Stimulated activated CD8-positive, alpha-beta memory T cell treated with anti-CD3 and anti-CD28 coated beads, Interleukin-2, amount 100 ng/mL, for 48 hours (primary cell): ENCODE results near the gene NOSIP.

Experiments used
- DNase-seq, 2 donors: peaks; one replicate each; pipeline ENCODE4 v3.0.0-alpha.2; 2020; ENCODE audit warnings: low read depth in 2 of 2

NOSIP gene

DNA sequence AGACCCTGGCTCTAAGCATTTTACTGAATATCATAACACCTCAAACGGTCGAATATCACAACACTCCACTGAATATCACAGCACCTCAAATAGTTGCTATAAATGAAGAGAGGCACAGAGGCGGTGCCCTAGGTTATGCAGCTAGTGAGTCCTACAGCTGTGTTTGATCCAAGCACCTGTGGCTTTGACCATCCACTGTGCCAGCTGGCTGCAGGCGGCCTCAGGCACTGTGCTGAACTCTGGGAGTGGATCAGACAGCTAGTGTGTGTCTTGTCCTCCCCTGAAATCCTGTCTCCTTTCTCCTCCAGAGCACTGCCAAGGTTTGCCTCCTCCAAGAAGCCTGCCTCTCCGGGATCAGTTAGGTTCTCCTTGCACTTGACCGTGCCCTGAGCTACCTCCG, 7.3 kb downstream of the NOSIP start:
- DNase-seq, result no peak

DNA sequence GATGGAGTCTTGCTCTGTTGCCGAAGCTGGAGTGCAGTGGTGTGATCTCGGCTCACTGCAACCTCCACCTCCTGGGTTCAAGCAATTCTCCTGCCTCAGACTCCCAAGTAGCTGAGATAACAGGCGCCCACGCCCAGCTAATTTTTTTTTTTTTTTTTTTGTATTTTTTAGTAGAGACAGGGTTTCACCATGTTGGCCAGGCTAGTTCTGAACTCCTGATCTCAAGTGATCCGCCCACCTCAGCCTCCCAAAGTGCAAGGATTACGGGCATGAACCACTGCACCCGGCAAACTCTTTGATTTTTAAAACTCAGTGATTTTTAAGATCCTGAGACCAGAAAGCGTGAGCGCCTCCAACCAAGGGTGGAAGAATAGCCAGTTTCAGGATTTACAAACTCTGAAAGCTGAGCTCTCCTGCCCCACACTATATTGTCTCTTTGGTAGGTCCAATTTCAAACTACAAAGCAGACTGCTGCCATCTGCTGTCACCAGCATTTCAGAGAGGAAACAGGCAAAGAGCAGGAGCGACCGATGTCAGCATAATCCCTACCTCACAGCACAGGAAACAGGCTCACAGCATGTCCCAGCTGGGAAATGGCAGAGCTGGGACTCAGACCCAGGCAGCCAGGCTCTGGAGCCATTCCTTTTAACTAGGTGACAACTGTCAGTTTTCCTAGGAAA, 9.2 kb downstream of the NOSIP start:
- DNase-seq, result no peak

DNA sequence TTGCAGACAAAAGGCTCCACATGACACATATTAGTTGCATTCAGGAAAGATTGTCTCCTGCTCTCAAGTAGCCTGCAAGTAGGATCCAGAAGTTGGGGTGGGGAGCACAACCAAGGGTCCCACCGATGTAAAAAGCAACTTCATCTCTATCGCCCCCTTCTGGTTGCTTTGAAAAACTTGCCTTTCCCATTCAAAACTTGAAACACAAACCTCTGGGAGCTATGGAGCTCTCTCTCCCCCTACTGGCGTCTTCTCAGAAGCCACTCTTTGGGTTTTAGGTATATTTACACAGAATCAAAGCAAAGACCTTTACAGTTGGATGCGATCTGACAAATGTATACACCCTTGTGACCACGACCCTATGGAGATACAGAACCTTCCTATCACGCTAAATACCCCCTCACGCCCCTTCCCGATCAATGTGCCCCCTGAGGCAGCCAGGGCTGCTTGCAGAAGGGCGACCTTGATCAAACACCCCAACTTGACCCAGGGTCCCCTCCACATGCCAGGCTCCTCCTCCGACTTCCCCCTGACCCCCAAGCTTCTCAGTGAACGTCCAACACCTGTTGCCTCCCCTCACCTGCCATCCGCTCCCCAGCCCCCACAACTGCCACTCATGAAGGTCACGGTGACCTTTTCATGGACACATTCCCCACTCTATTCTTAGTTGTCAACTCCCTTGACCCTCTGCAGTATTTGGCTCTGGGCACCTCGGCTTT, 10.1 kb downstream of the NOSIP start:
- no peak for DNase-seq

DNA sequence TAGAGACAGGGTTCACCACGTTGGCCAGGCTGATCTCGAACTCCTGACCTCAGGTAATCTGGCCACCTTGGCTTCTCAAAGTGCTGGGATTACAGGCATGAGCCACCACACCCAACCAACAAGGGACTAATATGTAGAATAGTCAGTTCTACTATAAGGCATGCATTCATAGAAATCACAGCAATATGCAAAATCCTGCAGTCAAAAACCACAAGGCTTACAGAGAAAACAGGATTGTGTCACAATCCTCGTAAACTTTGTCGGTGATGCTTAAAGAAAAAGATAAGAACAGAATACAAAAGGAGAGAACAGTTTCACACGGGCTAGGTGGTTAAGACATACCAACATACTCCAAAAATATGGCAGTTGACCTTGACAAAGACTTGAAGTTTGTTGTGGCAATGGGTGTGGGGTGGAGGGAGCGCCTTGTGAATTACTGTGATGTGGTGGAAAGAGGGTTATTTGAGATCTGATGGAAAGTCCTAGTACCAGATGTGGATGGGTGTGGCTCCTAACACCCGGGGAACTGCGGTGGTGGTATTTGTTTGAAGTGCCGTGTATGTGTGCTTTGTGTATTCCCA, 12.4 kb downstream of the NOSIP start:
- DNase-seq, result no peak

DNA sequence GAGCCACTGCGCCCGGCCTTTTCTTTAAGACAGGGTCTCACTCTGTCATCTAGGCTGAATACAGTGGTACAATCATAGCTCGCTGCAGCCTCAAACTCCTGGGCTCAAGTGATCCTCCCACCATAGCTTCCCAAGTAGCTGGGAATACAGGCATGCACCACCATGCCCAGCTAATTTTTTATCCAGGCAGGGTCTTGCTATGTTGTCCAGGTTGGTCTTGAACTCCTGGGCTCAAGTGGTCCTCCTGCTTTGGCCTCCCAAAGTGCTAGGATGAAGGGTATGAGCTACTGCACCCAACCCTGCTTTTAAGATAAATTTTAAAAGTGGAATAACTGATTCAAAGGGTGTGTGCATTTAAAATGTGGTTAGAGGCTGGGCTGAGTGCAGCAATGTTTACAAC, 14.1 kb downstream of the NOSIP start:
- DNase-seq, result no peak

DNA sequence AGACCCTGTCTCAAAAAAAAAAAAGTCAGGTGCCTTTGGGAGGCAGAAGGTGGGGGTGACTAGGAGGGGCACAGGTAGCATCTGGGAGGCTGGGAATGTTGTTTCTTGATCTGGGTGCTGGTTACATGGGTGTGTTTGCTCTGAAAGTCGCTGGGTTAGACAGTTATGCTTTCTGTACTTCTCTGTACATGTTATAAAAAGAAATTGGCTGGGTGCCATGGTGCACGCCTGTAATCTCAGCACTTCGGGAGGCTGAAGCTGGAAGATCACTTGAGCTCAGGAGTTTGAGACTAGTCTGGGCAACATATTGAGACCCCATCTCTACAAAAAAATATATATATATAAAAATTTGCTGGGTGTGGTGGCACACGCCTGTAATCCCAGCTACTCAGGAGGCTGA, 15.1 kb downstream of the NOSIP start:
- DNase-seq, result no peak

DNA sequence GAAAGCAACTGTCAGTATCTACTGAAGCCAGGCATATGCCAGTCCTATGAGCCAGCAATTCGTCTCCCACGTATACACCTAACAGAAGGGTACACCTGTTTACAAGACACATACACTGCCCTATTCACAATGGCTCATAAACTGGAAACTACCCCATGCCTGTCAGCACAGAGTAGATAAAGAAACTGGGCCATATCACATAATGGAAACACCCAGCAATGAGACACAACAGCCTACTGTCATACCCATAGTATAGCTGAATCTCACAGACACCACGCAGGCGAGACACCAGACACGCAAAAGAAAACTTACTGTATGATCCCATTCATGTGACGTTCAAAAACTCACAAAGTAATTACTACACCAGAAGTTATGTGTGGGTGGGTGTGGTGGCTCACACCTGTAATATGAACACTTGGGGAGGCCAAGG, 15.7 kb downstream of the NOSIP start:
- DNase-seq, result no peak

DNA sequence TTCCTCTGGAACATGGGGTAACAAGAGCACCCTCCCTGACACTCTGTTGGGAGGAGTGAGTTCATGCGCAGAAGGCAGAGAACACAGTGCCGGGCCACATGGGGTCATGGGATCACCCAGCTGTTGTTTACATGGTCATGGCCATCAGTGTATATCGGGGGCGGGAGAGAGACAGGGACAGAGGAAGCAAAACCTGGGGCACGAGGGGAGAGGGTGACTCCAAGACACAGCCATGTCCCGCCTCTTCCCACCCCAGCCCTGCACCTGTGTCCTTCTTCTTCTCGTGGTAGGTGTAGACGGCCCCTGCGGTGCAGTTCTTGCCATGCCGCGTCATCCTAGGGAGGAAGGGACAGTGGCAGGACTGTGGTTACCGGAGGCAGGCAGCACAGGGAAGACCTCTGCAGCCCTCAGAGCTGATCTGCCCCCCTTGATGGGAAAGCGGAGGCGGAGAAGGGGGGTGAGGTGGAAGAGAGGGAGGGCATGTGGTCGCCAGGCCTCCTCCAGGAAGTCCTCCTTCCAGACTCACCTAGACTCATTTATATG, 19.9 kb downstream of the NOSIP start:
- DNase-seq, result no peak

DNA sequence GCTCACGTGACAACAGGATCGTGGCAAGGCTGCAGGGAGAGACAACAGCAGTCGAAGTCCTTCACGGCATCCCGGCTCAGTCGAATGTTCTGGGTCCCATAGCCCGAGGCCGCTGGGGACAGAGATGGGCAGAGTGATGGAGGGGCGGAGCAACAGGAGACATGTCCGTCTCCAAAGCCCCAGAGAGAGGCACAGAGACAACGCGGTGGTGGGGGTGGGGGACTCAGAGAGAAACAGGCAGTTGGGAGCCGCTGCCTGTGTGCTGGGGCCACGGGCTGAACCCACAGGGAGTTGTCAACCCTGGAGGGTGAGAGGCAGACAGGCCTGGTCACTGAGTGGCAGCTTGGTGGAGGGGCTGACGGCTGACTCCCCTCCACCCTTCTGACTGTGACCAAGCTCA, 20.4 kb downstream of the NOSIP start:
- no peak for DNase-seq

DNA sequence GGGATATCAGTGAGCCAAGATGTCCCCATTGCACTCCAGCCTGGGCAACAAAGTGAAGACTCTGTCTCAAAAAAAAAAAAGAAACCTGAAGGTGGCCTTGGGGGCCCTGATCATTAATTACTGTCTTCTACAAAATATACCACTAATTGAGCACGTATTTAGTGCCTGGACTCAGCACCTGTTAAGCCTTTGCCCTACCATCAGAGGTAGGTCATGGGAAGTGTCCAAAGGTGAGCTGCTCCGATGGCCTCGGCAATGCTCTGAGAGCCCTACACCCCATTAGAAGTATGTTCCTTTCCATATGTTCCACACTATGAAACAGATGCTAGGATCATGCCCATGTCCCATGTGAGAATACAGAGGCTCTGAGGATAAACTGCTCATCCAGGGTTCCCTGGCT, 20.9 kb downstream of the NOSIP start:
- no peak for DNase-seq

DNA sequence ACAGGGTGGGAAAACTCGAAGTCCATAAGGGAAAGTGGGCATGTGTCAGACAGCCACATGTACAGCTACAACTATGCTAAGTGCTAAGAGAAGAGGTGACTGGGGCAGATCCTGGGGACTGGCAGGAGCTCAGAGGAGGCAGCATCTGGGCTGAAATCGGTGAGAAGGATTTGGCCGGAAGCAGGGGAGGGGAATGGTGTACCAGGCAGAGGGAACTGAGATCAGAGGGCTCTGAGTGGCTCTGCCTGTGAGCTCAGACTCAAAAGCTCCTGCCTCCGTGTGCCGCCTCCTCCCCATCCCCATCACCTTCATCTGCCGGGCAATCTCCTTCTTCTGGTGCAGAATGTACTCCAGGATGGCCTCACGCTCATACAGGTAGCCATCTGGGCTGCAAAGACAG, 21.8 kb downstream of the NOSIP start:
- DNase-seq, result no peak

DNA sequence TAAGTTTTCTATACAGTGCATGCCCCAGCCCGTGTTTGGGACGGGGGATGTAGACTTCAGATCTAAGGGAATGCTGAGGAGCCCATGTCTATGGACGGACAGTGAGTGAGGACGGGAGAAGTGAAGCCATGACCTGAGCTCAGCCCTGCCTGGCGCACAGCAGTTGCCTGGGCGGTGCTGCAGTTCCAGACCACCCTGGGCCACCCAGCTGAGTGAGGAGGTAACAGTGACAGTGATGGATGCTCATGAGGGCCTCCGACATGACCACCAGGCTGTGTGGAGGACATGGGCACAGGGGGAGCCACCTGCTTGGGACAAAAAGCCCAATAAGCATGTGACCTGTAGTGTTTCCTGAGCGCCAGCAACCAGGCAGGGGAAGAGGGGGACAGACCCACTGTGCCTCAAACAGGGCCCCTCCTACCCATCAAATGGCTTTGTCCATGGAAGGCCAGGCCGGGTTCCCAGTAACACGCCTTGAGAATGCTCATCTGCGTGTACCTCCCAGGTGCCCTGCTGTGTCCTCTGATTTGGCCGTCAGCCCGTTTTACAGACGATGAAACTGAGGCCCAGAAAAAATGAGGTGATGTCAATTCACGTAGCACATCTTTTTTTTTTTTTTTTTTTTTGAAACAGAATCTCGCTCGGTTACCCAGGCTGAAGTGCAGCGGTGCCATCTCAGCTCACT, 22.6 kb downstream of the NOSIP start:
- DNase-seq, result no peak

DNA sequence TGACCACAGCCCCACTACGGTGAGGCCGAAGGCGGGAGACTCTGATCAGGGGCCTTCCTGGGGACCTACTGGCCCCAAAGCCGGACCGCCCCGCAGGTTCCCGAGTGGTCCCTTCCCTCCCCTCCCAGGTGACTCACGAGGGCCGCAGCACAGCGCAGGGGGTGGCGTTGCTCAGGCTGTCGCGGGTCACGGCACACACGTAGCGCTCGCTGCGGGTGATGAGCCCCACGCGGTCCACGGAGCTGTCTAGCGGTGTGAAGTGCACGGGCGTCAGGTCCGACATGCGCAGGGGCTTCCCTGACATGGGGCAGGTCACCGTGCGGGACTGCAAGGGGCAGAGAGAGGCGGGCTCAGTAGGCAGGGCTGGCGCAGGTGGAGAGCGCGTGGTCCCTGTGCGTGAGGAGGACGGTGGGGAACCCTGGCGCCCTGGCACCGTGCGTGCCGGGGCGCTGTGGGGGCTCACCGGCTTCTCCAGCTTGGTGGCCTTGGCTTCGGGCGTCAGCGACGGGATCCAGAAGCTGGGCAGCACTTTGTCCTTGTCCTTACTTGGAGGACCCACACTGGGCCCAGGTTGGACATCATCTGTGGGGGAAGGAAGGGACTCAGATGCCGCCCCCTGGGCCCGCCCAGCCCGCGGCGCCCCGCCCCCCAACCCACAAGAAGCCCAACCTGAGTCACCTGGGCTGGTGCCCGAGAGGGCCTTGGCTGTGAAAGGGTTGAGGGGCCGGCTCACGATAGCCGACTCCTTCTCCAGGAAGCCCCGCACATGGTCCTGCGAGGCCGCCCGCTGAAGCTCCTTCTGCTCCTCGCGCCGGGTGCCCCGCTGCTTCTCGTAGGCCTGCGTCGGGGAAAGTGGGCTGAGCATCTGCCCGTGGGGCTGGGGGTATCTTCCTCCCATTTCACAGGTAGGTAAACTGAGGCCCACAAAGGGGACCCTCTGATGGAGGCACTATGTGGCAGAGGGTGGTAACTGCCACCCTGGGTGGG, 23.7 kb downstream of the NOSIP start:
- no peak for DNase-seq

DNA sequence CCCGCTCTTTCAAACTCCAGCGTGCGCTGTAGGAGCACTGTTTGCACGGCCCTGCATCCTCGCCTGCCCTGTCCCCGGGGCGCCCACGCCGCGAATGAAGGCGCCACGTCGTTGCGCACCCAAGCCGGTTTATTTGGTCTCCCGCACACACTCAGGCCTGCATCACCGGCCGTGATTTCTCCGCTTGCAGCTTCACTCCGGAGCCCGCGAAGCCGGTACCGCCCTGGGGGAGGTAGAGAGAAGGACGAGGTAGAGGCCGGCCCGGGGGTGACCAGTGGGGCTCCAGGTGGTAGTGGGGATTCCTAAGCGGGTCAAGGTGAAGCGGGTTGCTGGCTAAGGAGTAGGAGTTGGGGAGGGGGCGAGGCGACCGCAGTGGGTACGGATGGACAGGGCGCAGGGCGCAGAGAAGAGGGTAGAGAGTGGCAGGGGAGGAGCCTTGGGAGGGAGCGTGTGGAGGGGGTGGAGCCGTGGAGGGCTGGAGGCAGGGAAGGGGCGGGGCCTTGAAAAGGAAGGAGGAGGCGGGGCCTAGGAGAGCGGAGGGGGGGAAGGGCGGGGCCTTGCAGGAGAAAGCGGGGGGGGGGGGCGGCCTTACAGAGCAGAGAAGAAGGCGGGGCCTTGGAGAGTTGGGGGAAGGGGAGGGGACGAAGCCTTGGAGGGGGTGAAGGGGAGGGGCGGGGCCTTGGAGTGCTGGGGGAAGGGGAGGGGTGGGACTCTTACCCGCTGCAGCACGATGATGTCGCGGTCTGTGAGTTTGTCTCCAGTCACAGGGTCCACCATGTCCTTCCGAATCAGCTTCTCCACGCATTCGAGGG, 24.6 kb downstream of the NOSIP start:
- peak; percentile 44 to 77 for DNase-seq

DNA sequence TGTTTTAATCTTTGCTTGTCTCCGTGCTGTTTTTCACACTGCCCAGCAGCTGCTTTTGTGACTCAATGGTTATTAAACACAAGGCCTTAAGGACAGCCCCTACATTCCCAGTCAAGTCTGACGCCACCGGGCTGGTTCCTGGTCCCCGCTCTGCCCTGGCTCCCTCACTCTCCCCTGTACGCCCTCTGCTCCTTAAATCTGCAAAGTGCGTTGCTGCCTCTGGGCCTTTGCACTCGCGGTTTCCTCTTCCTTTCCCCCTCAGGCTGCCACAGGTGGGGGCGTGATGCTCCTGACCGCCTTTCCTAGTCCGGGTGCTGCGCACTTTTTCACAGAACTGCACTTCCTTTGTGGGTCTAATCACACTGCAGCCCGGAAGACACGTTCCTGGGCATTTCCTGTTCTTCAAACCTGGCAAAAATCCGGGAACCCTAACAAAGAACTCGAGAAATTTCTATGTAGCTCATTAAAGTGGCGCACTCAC, 25.6 kb downstream of the NOSIP start:
- peak in 1 of 2 donors; percentile 40 for DNase-seq

DNA sequence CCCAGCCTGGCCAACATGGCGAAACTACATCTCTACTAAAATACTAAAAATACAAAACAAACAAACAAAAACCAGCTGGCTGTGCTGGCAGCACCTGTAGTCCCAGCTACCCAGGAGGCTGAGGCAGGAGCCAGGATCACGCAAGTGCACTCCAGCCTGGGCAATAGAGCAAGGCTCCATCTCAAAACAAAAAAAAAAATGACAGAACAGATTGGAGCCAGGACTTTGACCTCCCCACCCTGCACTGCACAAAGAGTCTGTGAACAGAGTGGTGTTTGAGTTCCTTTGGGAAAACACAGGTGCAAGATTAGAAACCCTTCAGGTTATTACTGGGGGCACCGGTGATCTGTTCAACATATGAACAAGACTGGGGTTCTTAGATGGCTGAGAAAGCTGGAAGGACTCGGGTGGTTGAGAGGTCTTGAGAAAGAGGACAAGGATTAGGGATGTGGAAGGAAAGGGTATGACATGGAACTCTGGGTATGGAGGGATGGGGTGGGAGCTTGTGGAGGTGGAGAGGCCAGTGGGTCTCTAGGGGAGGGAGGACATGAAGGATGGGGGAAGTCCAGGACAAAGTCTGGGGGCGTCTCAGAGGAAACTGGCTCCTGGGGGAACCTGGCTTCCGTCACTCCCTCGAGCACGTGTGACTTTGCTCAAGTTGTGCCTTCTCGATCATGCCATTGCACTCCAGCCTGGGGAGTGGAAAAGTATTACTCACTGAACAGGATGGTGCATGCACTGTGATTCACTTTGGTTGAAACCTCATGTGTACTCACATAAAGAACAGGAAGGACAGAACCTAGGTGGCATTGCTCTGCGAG, 26.7 kb downstream of the NOSIP start:
- no peak for DNase-seq

DNA sequence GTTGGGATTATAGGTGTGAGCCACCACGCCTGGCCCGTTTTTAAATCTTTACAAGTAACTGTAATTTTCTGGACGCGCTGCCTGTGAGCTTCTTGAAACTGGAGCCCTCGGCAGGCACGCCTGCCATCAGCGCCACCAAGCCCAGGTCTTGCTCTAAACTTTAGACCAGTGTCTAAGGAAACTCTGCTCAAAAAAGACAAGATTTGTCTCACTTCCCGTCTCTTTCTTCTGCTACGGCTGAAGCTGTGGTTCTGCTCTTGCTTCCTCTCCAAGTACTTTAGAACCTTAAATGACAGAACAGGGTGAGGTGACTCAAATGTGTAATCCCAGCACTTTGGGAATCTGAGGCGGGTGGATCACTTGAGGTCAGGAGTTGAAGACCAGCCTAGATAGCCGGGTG, 27.6 kb downstream of the NOSIP start:
- no peak for DNase-seq

DNA sequence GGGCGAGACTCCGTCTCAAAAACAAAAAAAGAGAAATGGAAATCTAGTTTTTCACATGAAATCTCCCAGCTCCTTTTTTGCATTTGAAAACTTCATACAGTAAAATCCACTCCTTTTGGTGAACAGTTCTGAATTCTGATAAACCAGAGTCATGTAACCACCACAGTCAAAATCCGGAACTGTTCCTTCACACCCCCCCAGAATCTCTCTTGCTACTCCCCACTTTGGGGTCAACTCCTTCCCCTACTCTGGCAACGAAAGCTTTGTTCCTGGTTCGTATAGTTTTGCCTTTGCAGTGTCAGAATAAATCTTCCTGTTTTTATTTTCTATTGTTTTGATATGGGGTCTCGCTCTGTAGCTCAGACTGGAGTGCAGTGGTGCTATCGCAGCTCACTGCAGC, 28.8 kb downstream of the NOSIP start:
- DNase-seq, result no peak

DNA sequence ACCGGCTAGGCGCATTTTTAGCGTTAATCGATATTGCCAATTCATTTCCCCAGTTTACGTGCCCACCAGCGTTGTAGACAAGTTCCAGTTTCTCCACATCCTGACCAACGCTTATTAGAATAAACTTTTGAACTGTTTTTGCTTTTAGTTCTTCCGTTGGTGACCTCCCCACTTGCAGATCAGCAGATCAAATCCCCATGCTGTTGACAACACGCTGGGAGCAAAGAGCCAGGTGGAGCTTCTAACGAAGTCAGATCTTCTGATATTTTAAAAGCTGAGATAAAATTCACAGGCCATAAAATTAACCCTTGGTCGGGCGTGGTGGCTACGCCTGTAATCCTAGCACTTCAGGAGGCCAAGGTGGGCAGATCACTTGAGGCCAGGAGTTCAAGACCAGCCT, 31.3 kb downstream of the NOSIP start:
- no peak for DNase-seq
